Kidney glomerular epithelial cell (primary cell): ENCODE measurements around the gene OR1D5.
"Not testable (repeated sequence)": the region's sequence is repeated elsewhere in the genome, so short reads cannot be mapped to it uniquely, and the experiment has no call there.

ENCODE experiments used
- DNase-seq: peaks from one replicate; lab custom pipeline; 2025; lab: John Stamatoyannopoulos, UW

The OR1D5 gene, protein sequence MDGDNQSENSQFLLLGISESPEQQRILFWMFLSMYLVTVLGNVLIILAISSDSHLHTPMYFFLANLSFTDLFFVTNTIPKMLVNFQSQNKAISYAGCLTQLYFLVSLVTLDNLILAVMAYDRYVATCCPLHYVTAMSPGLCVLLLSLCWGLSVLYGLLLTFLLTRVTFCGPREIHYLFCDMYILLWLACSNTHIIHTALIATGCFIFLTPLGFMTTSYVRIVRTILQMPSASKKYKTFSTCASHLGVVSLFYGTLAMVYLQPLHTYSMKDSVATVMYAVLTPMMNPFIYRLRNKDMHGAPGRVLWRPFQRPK

DNA sequence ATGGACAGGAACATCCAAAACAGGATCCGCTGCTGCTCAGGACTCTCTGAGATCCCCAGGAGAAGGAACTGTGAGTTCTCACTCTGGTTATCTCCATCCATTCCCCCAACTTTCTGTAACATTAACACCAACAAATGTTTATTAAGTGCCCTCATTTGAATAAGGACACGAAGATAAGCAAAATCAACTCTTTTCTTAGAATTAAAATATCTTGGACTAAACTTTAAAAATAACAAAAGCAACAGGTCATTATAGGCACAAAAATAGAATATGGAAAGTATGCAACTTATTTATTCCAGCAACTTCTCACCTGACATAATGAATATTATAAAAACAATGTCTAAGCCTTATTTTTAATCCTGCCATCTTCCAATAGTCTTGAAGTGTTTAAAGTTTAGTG is at the start of gene OR1D5:
Gene OR1D5, minus strand, starts transcription at position 101 of the 400 bp plus-strand sequence. Its CDS starts 0 bp downstream, at position 101.
- DNase-seq: not testable (repeated sequence)

DNA sequence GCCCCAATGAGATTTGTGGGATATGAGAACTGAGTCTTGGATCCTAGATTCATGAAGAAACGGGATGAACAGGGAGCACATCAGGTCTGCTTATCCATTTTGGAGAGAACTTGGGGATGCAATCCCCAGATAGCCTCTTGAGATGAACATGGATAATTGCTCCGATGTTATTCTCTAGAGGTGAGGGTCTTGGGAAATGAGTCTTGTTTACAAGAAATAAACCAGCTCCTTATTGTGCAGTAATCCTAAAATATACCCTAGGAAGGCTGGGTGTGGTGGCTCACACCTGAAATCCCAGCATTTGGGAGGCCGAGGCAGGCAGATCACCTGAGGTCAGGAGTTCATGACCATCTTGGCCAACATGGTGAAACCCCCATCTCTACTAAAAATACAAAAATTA is 40.9 kb upstream of the OR1D5 start, which contains the start of gene OR1D2:
Gene OR1D2, minus strand, starts transcription at position 101 of the 400 bp plus-strand sequence. CDS start 11,426 bp downstream, outside the sequence.
- no peak for DNase-seq

DNA sequence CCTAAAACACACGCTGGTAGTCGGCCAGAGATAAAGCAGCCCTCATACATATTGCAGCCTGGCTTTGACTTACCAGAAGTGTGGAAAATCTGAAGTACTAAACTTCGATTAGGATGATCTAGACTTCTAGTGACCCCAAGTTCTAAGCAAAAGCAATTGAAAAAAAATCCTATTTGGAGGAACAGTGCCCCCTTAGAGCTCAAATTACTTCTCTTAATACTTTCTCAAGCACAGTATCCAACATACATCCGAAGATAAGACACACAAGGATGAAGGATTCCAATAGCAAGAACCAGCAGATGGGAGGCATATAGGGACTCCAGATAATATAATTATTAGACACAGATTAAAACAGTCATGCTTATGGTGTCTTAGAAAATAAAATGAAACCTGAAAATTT is 10.4 kb upstream of the OR1D5 start:
- DNase-seq: not testable (repeated sequence)

DNA sequence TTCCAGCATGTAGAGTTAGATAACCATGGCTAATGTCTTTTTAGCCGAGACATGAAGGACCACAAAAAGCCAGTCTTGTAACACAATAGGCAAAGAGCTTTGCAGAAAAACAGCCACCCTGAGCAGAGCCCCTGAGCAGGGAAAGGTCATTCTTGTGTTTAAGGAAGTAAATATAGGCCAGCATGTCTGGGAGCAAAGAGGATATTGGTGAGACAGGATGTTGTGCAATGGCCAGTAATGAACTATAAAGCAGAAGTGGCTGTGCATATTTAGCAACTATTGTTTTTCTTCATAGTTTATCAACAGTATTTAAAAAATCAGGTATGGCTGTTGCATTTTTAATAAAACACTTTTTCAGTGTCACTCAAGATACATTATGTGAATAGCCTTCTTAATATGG is 1.8 kb upstream of the OR1D5 start:
- DNase-seq: not testable (repeated sequence)

DNA sequence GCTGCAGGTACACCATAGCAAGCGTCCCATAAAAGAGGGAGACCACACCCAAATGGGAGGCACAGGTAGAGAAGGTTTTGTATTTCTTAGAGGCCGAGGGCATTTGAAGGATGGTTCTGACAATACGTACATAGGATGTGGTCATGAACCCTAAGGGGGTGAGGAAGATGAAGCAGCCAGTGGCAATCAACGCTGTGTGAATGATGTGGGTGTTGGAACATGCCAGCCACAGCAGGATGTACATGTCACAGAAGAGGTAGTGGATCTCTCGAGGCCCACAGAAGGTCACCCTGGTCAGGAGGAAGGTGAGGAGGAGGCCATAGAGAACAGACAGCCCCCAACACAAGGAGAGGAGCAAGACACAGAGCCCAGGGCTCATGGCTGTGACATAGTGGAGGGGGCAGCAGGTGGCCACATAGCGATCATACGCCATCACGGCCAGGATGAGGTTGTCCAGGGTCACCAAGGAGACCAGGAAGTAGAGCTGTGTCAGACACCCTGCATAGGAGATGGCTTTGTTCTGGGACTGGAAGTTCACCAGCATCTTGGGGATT is 506 bp downstream of the OR1D5 start:
- not testable (repeated sequence) for DNase-seq

DNA sequence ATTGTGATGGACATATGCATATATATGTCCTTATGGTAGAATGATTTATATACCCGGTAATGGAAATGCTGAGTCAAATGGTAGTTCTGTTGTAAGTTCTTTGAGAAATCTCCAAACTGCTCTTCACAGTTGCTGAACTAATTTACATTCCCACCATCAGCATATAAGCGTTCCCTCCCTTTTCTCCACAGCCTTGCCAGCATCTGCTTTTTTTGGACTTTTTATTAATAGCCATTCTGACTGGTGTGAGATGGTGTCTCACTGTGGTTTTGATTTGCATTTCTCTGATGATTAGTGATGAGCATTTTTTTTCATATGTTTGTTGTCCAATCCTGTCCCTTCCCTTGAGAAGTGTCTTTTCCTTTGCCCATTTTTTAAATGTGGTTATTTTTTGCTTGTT is 8.5 kb downstream of the OR1D5 start:
- not testable (repeated sequence) for DNase-seq

DNA sequence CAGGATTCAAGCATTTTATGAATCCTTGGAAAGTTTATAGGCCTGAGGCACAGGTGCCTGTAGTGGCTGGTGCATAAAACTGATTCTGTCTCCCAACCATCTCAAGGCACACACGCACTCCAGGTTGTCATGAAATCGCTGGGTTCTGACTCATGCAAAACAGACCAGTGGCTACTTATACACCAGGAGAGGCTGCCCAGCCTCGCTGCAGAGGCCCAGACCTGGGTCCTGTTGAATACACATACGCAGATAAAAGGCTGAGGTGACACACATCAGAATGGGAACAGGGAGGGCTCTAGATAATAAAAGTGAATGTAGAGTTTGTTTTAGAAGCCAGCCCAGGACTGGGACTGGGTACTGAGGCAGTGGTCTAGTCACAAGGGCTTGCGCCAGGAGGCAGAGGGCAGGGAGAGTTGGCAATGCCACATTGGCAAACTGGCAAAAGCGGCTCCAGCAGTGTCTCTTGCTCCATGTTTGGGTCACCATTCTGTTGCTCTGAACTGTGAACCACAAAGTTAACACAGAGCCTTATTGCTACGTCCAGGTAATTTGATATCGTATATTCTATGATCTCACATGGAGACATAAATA is 13.6 kb downstream of the OR1D5 start:
- no peak for DNase-seq

DNA sequence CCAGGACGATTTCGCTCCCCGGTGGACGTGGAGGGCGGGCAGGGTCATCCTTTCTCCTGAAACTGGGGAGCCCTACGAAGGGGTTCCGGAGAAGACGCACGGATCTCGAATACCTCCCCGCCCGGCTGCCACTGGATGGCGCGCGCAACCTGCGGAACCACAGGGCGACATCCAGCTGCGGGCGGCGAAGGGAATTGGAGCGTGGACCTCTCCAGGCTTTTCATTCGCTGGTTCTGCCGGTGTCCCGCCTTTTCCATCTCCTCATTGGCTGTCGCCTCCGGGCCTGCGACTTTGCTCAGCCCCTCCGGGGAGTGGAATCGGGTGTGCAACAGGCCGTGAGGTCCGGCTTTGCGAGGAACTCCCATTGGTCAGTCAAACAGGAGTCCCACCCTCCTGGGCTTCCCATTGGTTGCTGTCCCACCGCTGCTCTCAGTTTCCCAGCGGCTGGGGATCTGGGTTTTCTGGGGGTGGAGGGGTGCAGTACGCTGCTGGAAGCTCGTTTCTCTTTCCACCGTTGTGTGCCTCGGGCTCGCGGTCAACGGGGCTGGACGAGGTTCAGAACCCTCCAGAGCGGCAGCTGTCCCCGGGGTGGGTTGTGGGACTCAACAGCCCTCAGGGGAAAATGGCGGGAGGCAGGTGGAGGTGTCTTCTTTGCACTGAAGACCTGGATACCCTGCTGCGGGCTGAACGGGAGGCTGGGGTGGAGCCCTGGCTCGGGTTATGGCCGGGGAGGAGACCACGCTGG is 14.5 kb downstream of the OR1D5 start:
- DNase-seq: peak; percentile 98

DNA sequence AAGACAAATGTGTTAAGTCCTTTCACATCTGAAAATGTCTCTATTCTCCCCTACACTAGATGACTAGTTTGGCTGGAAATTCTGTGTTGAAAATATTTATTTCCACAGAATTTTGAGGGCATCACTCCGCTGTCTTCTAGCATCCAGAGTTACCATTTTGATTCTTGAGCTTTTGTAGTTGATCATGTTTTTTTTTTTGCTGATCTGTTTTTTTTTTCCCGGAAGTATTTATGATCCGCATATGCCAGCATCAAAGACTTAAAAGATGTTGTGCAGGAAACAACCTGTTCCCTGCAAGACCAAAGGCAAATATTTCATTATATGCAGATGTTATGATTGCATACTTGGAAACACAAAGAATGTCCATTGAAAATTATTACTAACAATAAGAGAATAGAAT is 16.7 kb downstream of the OR1D5 start:
- DNase-seq: no peak

DNA sequence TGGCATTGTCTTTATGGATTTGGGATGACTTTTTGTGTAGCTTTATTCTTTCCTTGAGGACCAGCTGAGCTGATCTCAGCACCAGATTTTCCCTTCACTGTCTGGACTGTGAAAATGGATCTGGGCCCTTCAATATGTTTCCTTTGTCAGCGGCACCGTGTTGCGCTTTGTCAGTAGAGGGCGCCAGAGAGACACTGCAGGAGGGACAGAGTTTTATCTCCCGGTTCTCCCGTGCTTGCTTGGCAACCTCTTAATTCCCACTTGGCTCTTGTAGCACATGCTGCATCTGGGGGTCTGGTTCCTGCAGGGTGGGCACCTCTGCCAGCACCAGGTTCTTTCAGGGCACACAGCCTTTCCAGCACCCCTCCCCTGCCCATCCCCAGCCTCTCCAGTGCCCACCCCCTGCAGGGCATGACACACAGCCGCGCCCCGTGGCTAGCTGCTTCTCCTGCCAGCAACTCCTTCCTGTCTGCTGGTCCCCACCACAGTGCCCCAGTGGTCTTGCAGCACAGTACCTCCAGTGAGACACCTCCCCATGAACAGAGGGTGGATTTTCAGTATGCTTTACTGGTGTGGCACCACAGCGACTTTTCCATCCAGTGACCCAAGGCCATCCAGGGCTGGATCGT is 19.6 kb downstream of the OR1D5 start:
- no peak for DNase-seq

DNA sequence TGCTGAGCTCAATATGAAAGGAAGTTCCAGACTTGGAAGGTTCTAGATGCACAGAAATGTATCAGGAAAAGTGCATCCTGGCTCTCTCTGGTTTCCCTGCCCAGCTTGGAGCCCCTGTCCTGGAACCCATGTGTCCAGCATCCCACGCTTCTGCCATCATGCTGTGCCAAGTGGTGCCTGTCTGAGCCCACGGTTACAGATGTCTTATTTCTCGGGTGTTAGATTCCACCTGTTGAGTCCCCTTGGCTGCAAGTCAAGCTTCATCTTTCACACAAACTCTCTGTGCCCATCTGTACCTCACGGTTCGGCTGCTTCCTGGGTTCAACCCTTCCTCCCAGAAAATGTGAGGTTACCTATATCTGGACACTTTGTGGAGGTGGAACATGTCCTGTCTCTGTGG is 22.5 kb downstream of the OR1D5 start:
- no peak for DNase-seq

DNA sequence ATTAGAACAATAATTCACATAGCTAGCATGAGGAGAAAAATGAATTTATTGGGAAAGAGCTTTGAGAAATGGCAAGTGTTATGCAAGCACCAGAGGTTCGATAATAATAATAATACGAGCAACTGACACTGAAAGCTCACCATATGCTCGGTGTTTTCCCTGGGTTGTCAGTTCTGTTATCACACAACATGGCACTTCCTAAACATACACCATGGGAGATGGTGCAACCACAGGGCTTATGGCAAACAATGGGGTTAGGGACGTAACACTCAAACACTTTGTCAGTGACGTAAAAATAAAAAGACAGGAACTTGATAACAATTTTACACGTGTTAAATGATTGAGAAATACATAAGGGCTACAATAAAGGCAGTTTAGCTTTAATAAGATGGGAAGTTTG is 23.7 kb downstream of the OR1D5 start:
- no peak for DNase-seq

DNA sequence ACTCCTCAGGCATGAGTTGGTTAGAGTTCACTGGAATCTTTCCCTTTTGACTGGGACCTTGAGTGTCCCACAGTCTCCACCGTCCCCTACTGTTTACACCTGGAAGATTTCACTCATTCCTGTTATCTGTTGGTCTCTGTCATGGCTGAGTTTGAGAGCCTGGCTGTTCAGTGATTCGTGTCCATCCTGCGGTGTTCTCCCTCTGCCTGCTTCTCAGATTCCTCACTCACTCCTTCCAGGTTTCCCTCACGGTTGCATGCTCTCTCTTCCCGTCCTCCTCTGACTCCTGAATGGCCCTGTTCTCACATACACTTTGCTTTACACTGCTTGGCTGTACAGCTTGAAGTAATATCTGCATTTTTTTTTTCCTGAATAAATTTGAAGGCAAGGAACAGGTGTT is 24.5 kb downstream of the OR1D5 start:
- peak; percentile 82 for DNase-seq

DNA sequence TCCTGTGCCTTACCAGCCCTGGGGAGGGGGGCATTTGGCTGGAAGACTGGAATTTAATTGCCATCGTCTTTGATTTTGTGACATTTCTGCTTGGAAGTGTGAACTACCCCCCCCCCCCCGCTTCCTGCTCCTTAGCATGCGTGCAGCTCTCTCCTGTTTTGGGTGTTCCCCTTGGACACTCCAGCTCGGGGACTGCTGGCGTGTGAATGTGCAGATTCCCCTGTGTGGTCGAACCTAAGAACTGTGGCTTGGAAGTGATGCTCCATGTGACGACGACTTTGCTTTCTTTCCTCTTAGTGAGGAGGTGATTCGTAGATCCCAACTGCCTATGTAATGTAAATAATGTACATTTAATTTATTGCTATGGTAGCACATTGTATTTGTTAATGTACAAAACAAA is 26.1 kb downstream of the OR1D5 start:
- no peak for DNase-seq

DNA sequence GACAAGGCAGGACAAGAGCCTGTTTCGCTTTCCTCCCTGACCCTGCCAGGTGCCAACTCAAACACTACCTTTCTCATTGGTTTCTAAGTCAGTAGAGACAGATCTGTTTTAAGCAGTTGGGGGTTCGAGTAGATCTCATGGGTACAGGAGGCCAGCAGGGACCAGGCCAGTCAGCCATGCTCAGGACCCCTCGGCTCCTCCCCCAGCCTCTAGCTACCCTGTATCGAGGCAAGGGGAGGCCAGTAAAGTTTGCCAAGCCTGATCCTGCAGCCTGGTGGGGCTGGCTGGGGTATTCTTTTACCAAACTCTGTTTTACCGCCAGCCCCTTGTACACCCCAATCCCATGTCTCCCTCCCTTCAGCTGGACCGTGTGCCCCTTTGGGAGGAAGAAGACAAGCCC is 26.6 kb downstream of the OR1D5 start:
- DNase-seq: no peak

DNA sequence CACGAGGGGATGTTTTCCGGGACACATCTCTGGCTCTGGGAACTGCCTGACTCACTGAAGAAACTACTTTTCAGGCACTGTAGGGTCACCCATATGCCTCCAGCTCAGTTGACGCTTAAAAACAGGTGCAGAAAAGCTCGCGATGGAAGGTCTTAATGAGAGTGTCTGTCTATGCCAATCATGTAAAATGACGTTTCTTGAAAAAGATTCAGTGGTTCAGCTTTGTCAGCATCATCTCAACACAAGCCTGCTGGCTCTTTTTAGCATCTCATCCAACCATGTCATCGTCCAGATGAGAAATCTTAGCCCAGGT is 27.5 kb downstream of the OR1D5 start:
- DNase-seq: no peak

DNA sequence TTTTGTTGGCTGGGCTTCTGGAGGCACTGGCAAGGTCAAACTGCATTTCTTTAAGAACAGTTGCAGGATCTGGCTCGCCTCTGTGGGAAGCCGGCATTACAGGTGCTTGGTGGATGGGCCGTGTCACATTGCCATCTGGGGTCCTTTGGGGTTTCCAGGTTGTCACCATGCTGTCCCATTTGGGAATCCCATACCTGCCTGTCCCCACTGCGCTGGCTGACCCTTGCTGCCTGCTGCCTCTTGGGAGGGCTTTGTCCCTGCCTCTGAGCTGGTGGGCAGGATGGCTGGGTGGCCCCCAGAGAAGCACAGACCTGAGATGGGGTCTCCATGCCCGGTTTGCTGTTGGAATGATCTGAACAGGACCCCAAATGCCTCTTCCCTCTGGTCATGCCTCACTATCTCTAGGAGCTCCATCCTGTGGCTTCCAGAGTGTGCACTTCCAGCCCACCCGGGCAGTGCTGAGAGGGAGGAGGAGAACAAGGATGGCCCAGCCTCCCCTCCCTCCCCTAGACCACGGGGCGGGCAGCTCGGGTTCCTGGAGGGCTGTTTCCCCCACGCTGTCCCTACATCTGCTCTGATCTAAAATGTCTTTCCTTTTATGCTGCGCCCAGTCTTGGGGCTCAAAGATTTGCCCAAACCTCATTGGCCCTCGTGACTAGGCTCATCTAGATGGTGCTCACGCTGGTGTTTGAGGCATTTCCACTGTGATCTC is 28.0 kb downstream of the OR1D5 start:
- DNase-seq: no peak

DNA sequence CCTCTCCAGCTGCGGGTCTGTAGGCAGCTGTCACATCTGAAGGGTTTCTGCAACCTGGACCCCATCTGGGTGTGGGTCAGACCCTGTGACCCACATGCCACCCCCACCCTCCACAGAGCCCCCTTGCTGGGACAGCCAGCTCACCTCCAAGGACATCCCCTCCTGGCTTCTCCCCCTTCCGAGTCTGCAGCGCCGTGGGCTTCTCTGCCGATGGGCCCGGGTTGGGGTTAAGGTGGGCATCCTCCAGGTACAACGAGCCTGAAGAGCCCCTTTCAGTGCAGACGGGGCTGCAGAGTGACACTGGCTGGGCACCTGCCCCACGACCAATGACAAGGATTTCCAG is 28.9 kb downstream of the OR1D5 start:
- DNase-seq: no peak

DNA sequence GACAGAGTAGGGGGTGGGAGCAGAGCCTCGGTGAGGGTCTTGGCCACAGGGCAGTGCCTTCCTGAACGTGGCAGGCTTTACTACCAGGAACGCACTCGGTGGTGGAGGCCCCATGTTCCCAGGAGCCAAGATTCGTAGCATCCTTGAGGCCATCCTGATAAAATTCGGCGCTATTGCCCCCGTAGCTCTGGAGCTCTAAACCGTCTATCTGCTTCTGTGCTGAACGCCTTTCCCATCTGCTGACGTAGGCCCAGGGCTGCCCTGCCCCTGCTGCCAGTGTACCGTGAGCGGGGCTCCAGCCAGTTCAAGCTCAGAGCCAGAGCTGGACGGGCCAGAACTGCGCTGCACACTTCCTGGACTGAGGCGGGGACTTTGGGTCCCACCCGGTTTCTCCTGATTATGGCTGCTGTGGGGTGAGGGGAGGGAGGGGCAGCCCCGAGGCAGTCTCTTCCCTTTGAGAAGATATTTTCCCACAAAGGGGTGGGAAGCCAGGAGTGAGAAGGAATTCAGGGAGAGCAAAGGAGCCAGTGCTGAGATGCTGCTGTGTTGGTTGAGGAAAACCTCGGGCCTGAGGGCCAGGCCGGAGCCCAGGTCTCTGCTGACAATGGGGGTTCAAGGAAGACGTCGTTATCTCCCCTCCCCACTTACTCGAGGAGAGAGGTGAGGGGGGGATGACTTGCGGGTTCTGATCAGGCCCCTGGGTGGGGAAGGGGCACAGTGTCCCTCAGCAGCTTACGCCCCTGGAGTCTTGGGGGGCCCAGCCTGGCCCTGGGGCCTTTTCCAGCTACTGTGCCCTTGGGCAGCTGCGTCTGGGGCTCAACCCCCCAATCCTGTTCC is 29.4 kb downstream of the OR1D5 start:
- DNase-seq: no peak

DNA sequence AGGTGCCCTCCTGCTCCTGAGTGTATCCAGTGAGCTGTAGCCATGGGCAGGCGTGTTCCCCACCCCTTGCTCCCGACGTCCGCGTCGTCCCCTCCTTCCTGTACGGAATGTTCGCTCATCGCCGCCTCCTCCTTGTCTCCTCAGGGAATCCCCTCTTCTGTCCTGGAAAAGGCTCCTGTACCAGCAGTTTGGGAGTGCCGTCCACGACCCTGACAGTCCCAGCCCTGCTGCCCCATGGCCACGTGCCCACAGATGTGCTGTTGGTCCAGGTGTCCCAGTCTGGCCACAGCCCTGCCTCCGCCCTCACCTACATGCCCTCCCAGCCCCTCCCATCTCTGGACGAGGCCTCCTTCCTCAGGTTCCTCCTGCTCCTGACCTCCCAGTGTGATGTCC is 30.2 kb downstream of the OR1D5 start:
- DNase-seq: no peak
